Astrocyte of the spinal cord (primary cell): Measurements from ENCODE around the gene COL4A2.
"Not testable (repeated sequence)": the region's sequence is repeated elsewhere in the genome, so short reads cannot be mapped to it uniquely, and the experiment has no call there.

Source experiments
- DNase-seq: peaks from one replicate; pipeline ENCODE4 v3.0.0; 2011; ENCODE audit warnings: low read depth, low spot score
- H3K4me3 ChIP-seq: 2 replicates; pipeline ENCODE4 v1.5.1; 2011; ENCODE audit warnings: low read depth, mild to moderate bottlenecking, low read length, moderate library complexity
- CTCF ChIP-seq: IDR thresholded peaks from 2 replicates; pipeline ENCODE4 v1.5.1; 2012; ENCODE audit warnings: low read depth, mild to moderate bottlenecking, low read length, inconsistent platforms
- in situ Hi-C: cut with HindIII; loops from 2 replicates; pipeline ENCODE4 v1.10.0; 2017; ENCODE audit warnings: low sequenced_read_pairs

COL4A2 gene

GRCh38 chr13:110312339-110313031 lies 5.4 kb downstream of the COL4A2 start:
- in situ Hi-C loops, result no loop called here
- peak; percentile 81 for DNase-seq
- TF ChIP-seq CTCF, result no peak
- H3K4me3 ChIP-seq, result no peak overlapping the region

- DNase-seq, H3K4me3 ChIP-seq, in situ Hi-C loops: not testable (repeated sequence)
Observed at GRCh38 chr13:110313261-110313660, 6.2 kb downstream of the COL4A2 start.

- H3K4me3 ChIP-seq, in situ Hi-C loops, DNase-seq: not testable (repeated sequence)
Observed at GRCh38 chr13:110313733-110314132, 6.6 kb downstream of the COL4A2 start.

GRCh38 chr13:110314516-110315245 lies 7.6 kb downstream of the COL4A2 start:
- in situ Hi-C loops, result no loop called here
- DNase-seq, result no peak
- H3K4me3 ChIP-seq, result no peak overlapping the region
- no peak for TF ChIP-seq CTCF

GRCh38 chr13:110316196-110316595 lies 9.1 kb downstream of the COL4A2 start:
- DNase-seq, result no peak
- TF ChIP-seq CTCF, result no peak
- in situ Hi-C loops, result no loop called here
- H3K4me3 ChIP-seq, result no peak overlapping the region

- no peak for TF ChIP-seq CTCF
- no peak overlapping the region for H3K4me3 ChIP-seq
- DNase-seq, result no peak
- in situ Hi-C loops, result no loop called here
Observed at GRCh38 chr13:110317093-110317492, 10.0 kb downstream of the COL4A2 start.

- in situ Hi-C loops, result no loop called here
- no peak for TF ChIP-seq CTCF
- no peak for DNase-seq
- no peak overlapping the region for H3K4me3 ChIP-seq
Observed at GRCh38 chr13:110317496-110318195, 10.6 kb downstream of the COL4A2 start.
